Medulla oblongata (tissue), 1 donor: Measurements from ENCODE around the gene STRIP1.
"Not testable (repeated sequence)": the region's sequence is repeated elsewhere in the genome, so short reads cannot be mapped to it uniquely, and the experiment has no call there.

Experiments
- DNase-seq: peaks from one replicate; pipeline ENCODE4 v3.0.0-alpha.2; 2015; ENCODE audit errors: extremely low spot score

The STRIP1 gene

DNA sequence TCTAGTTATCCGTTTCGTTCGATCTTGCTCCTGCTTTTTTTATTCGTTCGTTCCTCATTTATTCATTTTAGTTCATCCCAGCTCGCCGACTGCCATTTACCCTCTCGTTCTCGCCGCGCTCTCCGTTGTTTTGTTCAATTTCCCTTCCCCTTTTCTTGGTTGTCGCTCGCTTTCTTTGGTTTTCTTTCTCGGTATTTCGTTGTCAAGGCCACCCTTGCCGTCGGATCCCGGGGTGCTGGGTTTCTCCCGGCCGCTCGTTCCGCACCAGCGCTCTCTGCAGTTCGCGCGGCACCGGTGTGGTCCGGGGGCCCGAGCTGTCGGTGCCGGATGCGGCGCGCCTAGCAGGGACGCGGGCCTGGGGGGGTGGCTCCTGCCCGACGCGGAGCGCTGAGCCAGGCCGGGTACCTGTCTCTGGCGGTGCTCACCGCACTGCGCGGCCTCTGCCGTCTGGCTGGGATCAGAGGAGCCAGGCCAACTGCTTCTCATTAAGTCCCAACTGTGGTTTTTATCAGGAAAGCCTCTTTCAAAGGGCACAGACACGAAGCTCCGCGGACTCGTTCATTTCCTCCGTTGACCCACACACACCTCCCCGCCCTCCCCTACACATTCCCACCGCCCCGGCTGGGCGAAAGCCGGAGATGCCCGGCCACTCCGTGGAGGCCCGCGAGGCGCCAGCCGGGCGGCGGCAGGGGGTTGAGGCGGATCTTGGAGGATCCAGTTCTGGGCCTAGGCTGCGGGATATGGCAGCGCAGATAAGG, 34.4 kb downstream of the STRIP1 start:
- DNase-seq, result no peak

GRCh38 chr1:110069404-110070281, 35.2 kb downstream of the STRIP1 start:
- DNase-seq, result no peak

DNA sequence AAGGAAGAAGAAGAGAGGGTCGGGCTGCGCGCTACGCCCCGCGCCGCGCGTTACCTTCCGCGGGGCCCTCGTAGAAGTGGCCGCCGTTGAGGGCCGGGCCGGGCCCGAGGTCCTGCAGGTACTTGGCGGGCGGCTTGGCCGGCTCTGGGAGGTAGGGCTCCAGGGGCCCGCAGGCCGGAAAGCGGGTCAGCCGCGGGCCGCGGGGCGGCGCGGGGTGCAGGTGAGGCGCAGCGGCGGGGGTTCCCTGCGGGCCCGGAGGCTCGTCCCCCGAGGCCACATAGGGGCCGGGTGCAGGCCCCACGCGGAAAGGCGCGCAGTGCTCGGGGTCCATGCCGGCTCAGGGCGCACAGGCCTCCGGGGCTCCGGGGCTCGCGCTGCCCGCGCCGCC, 35.9 kb downstream of the STRIP1 start:
- DNase-seq, result no peak

GRCh38 chr1:110070671-110071242, 36.3 kb downstream of the STRIP1 start, which contains the start of gene ALX3:
ALX3 (minus strand) TSS chr1:110070672; CDS start chr1:110070612, 60 bp downstream.
- no peak for DNase-seq

- DNase-seq, result peak; percentile 41
These were observed 39.7 kb downstream of the STRIP1 start for GRCh38 chr1:110074166-110074565.

DNA sequence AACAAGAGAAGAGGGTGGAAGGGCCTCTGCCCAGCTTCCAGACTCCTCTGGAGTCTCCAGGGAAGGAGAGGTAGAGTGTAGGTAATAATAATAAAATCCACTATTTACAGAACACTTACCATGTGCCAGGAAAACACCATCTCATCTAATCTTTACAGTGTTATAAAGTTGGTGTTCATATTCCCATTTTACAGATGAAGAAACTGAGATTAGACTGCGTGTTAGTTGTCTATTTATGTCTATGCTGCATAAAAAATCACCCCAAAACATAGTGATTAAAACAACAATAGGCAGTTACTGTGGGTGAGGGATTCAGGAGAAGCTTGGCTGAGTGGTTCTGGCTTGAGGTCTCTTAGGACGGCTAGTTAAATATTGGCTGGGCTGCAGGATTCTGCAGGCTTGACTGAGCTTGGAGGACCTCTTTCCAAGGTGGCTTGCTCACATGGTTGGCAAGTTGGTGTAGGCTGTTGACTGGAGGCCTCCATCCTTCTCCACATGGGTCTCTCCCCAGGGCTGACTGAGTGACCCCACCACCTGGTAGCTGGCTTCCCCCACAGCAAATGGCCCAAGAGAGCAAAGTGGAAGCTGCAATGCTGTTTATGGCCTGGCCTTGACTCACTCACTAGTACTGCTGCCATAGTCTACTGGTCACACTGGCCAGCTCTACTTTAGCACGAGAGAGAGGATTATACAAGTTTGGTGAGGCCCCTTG, 42.5 kb downstream of the STRIP1 start:
- no peak for DNase-seq

GRCh38 chr1:110079995-110080394, 45.6 kb downstream of the STRIP1 start:
- DNase-seq, result not testable (repeated sequence)

- no peak for DNase-seq
These were observed 46.6 kb downstream of the STRIP1 start for GRCh38 chr1:110081061-110081460.

DNA sequence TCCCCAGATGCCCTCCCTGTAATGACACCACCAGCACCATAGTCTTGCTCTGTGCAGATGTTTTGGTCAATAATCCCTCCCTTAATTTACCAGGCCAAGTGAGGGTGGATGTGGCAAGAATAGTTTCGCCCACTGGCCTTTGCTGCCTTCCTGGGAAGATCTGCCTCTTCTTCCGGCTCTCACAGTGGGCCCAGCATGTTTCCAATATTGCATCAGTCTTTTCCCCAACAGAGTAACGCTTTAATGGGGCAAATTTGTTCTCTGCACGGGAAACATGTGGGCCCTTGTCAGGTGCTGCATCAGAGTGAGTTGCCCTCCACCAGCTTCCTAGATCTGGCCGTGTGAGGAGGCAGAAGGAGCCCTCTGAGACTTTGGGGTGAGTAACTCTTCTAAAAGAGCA, 48.1 kb downstream of the STRIP1 start:
- DNase-seq, result no peak

DNA sequence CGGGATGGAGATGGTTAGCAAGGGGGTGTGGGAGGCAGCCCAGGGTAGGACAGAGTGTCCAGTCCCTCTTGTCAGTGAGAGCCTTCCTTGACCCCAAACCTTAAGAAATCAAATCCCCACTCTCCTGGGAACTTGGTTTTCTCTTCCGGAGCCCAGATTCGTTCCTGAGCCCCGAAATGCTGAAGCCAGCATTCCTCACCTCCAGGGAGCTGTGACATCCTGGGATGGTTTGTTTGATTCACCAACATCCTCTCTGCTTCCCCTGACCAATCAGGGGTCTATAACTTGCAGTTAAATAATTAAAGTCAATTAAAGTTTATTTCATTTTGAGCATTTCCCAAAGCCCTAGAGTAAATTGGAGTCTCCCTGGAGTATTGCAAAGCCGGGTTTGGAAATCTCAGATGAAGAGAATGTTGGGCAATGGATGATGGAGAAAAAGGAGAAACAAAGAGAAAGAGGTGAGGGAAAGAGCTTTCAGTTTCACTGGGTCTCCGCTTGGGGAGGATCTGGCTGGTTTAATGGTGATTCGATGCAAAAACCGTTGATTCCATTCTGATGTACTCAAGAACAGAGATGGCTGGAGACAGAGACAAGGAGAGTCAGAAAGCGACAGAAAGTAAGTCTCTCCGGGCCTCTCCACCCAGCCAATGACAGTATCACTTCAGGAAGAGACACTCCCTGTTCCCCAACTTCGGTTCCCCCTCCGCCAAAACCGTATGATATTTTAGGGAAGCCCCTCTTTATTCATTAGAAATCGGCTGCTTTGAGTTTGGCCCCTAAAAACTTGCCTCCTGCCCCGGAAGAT, 48.8 kb downstream of the STRIP1 start:
- no peak for DNase-seq

- DNase-seq, result no peak
These were observed 49.4 kb downstream of the STRIP1 start for GRCh38 chr1:110083866-110084226.

GRCh38 chr1:110084227-110085078, 50.0 kb downstream of the STRIP1 start:
- DNase-seq, result peak; percentile 40

DNA sequence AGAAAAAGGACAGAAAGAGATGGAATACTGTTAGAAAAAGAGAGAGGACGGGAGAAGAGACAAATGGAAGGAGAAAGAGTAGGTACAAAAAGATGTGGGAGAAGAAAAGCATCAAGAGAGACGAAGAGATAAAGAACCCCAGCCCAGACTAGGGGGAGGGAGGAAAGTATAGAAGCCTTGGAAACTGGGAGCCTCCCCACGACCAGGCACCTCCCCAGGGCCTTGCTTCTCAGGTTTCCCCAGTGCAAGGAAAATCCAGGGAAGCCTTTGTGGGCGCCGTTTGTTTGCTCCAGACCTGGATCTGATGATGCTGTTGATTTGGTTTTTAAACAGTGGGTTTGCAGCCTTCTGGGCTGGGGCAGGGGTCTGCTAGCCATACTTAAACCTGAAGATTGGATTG, 51.2 kb downstream of the STRIP1 start:
- no peak for DNase-seq

DNA sequence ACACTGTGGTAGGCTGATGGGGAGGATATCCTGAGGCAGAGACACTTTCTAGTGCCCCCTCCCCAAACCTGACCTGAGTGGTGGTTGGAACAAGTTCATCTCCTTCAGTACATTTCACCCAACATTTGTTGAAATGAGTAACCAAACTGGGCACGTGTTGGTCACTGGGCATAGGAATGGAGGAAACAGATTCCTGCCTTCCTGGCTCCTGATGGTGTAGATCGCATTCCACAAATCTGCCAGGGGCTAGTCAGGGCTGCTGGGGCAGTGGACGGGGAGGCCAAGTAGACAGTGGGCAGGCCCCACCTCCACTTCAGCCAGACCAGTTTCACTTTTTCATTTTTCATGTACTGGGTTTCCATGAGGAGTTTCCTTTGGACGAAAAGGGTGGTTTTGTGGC, 52.5 kb downstream of the STRIP1 start:
- no peak for DNase-seq

GRCh38 chr1:110087812-110088738, 53.7 kb downstream of the STRIP1 start:
- peak; percentile 60 for DNase-seq

DNA sequence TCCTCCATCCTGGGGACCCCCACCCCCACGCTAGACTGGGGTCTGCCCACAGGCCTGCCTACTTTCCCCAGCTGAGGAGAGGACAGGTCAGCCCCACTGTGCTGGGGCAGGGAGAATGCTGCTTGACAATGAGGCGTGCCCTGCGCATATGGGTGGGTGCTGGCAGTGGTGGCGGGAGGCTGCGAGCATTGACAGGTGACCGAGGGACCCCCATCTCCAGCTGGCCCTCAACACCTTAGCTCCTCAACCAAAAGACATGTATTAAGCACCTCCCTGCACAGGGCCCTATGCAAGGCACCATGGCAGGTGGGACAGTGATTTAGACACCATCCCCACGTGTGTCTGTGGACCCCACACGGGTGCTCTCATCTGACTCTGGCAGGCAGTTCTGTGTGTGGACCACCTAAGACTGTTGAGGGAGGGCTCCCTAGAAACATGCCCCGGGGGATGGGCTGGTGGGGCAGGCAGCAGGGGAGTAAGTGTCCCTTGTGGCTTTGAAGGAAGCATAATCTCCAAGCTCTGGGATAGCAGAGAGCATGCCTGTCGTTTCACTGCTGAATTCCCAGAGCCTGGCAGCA, 54.4 kb downstream of the STRIP1 start:
- no peak for DNase-seq

DNA sequence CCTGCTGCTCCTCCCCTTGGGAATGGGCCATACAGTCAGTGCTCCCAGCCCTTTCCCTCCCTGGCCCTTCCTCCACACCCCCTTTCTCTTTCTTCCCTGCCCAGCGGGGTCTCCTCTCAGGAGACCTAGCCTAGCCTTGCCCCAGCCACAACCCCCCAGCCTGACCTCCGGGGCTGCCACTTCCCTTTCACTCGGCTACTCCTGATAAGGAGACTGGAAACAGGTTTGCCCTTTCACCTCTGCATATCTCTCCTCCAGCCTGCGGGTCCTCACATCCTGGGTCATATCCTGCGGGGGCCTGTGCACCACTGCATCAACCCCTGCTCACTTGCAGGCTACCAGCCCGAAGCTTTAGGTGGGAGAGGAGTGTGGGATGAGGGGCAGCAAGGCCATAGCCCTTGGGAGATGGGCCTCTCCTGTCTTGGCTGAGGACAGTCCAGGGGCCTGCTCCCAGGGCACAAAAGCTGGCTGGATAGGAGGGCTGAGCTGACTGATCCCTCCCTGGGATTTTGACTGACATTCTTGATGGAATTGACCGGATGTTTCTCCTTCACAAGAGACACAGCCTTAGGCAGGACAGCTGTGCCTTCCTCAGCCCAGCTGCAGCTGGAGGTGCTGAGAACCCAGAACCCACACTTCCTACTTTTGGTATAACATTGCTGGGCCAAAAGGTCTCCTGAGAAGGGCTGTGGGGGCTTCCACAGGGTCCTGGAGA, 55.3 kb downstream of the STRIP1 start:
- DNase-seq, result no peak

DNA sequence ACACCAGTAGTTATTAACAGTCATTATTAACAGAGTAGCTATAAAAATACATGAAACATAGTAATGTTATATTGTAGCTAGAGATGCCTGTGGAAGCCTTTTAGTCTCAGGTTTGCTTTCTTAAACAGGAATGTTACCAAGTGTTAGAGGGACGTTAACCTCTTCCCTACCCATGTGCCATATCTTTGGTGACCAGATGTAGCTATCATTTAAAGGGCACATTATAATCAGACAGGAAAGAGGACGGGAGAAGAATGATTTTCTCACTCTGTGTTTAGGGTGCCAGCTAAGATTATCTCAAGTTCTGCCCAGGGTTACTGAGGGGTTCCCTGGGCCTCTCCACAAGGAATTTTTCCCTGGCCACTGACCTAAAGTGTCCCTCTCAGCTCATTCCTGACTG, 57.0 kb downstream of the STRIP1 start:
- no peak for DNase-seq
